DMS153 treated with DMSO at 0.1 percent for 48 hours (cell line): ENCODE measurements around the gene TSPAN4.

Experiments
- DNase-seq: peaks from one replicate; lab custom pipeline; 2025; ENCODE audit not compliant: unreplicated experiment; lab: John Stamatoyannopoulos, UW

Gene TSPAN4

DNA sequence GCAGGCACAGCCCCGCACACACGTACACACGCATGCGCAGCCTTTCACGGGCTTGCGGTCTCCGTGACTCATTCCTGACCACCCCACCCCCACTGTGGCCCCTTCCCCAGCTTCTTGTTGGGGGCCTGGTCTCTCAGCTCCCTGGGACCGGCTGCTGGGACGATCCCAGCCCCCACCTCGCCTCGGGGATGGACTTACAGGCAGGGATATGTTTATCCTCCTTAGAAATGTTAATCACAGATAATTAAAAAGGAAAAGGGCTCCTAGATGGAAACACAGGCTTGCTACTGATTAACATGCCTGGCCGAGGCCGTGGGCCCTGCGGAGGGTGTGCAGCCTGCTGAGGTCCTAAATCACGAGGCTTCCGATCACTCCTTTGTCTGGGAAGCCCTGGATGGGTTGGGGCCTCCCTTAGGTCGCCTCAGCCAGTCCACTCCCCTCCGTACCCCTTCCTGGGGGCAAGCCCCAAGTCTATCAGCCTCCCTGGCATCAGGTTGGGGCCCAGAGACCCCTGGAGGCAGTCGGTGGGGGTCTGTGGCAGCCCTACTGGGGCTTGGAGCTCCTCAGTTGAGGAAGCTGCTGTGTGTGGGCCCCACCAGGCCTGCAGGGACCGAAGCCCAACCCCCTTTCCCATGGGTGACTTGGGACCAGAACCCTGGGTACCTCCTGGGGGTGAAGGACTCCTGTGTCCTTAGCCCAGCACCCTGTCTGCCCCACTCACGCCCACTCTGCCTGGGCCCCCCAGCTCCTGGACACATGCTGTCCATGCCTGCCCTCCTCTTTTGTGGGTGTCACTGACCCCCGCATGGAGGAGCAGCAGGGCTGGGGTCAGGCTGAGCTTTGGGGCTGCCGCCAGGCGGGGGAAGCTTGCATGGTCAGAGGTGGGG is 20.6 kb downstream of the TSPAN4 start:
- DNase-seq, result no peak

DNA sequence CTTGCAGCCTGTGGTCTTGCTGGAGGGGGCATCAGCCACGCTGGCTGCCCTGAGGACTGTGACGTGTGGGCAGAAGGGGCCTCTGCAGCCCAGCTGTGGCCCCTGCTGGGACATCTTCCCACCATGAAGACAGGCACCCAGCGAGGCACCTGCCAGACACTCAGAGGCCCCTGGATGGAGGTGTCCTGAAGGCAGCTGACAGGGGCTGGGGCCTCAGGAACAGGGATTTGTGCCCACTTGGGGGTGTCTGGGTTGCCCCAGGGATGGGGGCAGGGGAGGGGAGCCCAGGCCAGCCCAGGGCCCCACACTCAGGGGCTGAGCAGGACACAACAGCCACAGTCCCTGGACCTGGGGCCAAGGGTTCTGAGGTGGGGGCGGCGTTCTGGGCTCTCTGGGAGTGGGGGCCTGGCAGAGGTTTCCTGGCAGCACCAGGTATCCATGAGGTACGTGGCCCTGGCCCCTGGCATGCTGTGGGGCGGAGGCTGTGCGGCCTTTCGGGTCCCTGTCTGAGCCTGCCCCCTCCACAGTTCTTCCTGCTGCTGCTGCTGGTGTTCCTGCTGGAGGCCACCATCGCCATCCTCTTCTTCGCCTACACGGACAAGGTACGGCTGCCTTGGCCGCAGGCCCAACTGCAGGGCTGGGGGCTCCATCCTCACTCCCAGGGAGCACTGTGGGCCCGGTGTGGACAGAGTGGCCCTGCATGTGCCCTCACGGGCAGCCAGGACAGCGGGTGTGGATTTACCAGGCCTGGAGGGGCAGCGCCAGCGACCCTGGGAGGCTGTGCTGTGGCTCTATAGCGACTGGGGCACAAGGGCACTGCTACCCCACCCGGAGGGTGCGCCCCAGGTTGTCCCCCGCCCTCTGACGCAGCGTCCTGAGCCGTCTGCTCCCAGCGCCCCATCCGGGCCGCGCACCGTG is 21.5 kb downstream of the TSPAN4 start:
- no peak for DNase-seq

DNA sequence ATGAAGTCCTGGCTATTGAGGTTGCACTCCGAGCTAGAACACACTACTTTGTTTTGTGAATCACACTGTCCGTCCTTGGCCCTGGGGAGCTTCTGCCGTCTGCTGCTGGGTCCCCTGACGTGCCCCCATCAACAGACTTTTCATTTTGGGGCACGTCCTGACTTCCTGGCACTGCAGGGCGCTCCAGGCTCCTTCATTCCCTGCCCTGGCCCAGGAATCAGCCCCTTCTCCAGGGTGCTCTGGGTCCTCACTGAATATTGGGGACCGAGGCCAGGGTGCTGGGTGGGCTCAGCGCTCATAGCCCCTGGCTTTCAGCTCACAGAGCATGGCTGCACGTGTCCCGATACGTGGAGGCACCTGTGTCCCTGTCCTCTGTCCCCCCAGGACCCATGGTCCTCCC is 22.2 kb downstream of the TSPAN4 start:
- DNase-seq, result no peak

DNA sequence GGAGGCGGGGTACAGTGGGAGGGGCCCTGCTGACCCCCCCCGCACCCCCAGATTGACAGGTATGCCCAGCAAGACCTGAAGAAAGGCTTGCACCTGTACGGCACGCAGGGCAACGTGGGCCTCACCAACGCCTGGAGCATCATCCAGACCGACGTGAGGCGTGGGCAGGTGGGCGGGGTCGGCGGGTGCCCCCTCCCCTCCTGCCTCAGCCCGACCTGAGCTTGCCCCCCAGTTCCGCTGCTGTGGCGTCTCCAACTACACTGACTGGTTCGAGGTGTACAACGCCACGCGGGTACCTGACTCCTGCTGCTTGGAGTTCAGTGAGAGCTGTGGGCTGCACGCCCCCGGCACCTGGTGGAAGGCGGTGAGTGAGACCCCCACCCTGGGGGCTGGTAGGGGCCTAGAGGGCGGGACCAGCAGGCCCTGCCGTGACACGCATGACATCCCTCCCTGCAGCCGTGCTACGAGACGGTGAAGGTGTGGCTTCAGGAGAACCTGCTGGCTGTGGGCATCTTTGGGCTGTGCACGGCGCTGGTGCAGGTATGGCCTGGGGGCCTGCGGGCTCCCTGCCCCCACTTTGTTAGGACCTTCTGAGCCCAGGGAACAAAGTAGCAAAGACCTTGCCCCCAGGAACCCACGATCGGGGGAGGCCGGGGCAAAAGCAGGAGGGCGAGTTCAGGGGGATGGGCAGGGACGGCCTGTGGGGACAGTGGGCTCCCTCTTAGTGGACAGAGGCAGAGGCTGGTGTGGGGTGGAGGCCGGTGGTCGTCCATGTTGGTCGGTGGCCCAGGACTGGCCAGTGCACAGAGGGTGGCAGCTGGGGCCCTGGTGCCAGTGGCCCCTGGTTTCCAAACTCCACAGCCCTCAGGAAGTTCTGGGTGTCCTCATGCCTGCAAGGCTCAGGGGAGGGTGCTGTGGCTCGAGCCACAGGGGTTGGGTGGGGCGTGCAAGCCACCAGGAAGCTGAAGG is 23.1 kb downstream of the TSPAN4 start:
- no peak for DNase-seq

DNA sequence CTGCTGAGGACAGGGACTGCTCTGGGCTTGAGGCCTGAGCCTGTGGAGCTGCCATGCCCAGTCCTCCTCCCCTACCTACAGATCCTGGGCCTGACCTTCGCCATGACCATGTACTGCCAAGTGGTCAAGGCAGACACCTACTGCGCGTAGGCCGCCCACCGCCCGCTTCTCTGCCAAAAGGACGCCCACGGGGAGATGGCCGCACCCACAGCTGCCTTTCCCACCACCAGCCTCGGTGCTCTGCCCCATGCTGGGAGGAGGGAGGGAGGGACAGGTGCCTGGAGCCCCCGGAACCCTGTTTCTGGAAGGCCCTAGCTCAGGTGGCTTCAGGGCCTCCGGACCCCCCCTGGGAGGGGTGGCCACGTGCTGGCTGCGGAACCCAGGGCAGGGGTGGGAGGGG is 23.8 kb downstream of the TSPAN4 start:
- DNase-seq, result no peak

DNA sequence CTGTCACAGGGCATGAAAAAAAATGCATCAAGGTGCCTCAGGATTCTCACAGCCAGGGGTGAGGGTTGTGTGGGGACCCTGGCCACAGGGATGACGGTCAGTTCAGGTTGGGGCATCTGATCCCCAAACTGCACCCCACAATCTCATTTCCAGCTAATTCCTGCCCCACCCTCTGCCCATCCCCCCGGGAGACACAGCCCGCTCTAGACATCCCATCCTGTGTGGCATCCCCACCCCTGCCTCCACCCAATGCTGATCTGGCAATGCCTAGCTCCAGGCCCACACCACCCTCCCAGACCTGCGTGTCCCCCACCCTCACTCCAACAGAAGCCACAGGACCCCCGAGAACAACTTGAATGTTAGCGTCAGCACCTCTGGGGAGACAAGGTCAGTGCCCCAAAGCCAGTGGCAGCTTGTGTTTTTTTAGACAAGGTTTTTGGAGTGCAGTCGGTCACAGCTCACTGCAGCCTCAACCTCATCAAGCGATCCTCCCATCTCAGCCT is 25.3 kb downstream of the TSPAN4 start:
- DNase-seq, result no peak

DNA sequence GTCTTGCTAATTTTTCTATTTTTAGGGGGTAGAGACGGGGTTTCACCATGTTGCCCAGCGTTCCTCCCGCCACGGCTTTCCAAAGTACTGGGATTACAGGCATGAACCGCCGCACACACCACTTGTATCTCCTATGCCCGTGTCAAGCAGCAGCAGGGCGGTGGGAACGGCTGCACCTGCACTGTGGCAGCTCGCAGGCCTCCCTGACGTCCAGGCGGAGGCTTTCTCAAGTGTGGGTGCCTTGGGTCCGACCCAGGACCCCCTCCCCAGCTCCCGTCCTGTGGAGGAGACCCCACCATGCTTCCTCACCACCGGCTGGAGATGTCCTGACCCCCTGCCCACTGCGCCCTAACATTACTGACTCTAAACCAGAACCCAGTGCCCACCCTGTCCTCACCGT is 25.7 kb downstream of the TSPAN4 start:
- no peak for DNase-seq

DNA sequence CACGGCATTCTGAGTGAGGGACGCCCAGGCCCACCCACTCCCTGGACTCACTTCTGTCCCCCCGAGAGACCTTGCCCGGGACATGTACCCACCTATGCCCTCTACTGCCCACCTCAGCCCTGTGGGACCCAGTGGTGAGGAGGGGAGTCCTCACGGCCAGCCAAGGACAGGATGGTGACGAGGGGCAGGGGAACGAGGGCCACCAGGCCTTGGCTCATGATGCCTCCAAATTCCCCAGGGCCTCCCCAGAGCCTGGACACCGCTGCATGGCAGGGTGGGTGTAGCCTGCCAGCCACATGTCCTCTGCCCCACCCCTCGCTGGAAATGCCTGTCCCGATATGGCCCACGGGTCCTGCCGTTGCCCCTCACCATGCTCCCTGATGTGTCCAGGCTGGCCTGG is 26.1 kb downstream of the TSPAN4 start:
- DNase-seq, result no peak

DNA sequence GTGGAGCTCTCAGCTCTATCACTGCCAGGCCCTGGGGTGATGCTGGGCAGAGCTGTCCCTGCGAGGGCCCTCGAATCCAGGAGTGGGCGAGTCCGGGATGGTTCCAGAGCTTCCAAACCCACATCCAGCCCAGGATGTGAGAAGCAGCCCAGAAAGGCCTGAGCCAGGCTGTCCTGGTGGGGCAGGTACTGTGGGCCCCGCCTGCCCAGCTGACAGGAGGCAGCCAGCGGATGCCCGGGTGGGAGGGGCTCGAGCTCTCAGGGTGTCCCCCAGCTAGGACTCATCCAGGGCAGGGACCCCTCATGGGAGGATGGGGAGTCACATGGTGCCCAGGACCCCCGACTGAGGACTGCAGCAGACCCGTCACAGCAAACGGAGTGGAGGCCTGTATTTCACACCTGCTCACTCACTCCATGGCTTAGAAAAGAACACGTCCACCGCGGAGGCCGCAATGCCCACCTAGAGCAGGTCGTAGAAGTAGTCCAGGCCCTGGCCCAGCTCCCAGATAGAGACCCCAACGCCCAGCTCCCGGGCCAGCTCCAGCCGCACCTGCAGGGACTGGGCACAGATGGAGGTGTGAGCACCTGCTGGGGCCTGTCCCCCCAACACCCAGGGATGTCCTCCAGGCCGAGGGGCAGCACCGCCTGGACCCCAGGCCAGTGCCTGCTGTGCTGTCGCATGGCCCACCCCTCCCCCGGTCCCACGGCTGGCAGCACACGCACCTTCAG is 26.9 kb downstream of the TSPAN4 start:
- no peak for DNase-seq

DNA sequence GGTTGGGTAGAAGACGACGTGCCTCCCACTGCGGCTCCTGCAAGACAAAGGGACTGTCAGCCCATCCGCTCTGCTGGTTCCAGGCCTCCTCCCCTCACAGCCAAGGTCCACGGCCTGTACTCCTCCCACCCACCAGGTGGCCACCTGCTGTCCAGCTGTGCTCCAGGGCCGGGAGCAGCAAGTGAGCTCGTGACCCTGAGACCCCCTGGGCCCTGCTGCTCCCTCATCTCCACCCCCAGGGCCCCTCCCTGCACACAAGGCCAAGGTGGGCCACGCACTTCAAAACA is 27.4 kb downstream of the TSPAN4 start:
- DNase-seq, result no peak

DNA sequence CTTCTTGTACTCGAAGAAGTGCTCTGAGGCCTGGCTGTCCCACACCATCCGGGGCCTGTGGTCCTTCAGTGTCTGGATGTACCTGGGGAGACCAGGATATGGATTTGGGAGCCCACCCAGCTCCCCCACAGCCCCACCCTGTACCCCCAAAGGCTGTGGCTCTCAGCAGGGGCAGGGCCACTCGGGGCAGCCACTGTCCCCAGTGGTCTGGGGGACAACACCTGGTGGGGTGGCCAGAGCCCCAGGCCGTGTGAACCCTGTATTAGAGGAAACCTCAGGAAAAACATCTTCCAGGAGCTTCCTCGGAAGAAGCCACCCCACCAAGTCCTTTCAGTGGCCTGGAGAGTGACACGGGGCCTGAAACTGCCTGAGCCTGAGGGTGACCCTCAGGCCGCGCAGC is 27.8 kb downstream of the TSPAN4 start:
- DNase-seq, result no peak

DNA sequence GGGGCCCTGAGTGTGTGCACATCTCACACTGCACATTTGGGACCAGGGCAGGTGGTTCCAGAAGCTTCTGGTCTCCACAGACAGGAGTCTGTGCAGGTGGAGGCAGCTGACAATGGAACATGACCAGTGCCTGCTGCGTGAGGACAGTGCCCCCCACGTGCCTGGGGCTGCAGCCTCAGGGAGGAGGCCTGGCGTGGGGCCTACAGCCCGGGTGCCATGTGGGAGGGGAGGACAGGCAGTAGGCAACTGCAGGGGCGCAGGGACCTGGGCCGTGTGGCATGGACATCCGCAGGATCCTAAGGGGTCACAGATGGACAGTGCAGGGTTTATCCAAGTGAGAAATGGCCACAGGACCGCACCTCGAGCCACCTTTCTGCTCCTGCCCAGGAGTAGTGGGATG is 28.8 kb downstream of the TSPAN4 start:
- no peak for DNase-seq

DNA sequence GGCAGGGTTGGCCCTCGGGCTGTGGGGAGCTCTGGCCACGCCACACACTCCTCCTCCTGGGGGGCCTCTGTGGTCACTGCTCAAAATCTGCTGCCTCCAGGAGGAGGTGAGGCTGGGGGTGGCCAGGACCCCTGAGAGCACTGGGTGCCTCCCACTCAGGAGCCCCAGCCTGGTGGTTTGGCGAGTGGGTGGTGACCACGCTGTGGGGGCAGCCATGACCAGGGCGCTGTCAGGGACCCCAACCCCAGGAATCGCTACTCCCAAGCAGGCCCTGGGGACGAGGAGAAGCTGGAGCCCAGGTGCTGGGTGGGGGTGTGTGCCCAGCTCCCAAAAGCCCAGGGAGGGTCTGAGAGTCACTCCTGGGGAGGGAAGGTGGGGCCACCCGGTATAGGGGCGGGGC is 30.1 kb downstream of the TSPAN4 start:
- DNase-seq, result no peak

DNA sequence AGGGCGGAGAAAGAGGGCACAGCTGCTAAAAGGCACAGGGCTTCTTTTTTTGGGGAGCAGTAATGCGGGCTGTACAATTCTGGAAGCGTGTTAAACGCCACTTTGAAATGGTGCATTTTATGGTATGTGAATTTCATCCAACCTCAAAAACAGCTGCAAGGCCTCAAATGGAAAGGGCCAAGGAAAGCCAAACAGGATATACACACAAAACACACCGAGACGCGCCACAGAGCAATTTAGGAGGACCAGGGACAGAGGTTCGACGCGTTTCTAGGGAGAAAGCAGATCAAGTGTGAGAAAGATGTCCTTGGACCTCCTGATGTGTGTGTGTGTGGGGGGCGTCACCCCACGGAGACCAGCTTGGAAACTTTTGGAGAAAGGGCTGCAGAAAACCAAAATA is 31.1 kb downstream of the TSPAN4 start:
- DNase-seq, result no peak

DNA sequence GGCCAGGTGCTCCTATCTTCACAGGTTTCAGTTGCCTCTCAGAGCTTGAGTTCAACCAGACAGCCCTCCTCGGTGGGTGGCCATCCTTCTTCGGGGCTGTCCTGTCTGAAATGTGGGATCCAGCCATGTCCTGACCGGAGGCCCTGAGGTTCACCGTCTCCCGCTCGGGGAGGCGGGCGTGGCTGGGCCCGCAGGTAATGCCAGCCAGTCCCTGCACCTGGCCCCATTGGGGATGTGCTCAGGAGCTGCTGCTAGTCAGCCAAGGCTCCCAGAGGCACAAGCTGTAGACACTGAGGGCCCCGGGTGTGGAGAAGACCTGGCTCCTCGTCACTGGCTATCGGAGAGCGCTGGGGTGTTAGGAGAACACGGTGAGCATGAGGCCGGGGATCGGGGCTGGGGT is 32.6 kb downstream of the TSPAN4 start:
- DNase-seq, result no peak

DNA sequence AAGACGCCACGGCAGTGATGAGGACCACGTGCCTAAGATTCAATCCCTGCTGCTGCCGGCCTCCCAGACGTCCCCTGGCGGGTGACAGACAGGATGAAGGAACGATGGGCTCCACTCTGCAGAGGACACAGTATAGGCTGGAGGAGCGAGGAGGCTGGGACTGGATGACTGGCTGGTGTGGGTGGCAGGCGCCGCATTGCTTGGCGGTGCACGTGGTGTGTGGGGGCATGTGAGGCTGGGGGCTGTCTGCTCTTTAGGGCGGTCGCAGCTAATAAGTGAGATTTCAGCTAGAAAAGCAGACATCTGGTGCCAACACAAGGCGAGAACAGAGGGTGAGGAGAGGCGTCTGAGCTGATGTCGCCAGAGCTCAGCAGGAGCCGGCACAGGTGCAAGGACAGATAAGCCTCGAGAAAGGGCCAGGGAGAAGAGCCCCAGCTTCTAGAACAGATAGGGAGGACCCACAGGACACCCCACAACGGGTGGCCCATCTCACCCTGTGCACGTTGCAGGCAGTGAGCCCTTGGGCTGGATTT is 33.2 kb downstream of the TSPAN4 start:
- DNase-seq, result no peak

DNA sequence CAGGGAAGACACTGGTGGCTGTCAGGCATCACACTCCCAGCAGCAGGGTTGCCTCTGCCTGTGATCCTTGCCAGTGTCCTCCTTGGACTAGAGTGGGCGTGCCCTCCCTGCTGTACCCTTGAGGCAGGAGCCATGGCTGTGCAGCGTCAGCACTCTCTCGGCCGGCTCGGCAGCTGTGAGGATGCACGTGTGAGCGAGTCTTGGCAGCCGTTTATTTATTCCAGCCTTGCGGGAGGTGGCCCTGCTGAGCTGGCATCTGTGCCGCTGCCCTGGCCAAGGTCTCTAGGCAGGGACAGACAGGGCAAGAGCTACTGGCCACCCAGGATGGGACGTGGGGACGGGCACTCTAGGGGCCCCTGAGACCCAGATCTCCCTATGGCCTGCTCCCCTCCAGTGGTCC is 33.9 kb downstream of the TSPAN4 start:
- no peak for DNase-seq

DNA sequence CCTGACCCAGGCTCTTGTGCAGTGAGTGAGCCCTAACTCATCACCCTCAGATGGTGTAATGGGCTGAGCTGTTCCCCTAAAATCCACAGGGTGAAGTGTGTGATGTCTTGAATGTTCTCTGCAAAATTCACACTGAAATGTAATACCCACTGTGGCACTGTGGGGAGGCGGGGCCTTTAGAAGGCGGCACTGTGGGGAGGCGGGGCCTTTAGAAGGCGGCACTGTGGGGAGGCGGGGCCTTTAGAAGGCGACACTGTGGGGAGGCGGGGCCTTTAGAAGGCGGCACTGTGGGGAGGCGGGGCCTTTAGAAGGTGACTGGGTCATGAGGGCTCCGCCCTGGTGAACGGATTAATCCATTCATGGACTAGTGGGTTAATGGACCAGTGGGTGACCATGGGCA is 34.9 kb downstream of the TSPAN4 start:
- no peak for DNase-seq

DNA sequence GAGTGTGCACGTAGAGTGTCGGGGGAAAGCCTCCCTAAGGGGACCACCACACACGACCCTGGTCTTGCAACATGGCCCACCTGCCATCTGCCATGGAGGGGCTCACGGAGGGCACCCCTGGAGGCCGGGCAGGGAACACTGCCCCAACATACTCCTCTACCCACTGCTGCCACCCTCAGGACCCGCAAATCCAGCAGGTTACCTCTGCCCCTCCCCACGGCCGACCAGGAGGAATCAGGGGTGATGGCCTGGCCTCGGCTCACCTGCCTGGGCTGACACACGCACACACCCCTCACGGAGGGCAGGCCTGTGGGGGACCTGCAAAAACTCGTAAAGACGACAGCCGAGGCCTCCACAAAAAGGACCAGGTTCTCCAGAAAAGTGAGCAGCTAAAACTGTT is 37.8 kb downstream of the TSPAN4 start:
- no peak for DNase-seq

DNA sequence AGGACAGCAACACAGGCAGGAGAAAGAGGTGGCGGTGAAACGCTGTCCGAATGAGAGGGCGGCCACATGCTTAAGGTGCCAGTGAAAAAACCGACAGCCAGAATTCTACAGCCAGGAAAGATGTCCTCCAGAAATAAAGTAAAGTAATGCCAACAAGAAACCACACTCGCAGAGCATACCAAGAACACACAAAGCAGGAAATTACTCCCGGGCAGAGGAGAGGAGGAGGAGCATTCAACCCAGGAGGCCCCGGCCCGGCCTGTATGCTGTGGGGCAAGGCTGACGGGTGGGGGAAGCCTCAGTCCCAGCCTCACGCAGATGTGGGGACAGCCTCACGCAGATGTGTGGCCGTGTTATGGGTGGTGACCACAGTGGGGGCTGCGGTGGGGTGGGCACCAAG is 39.9 kb downstream of the TSPAN4 start:
- DNase-seq, result no peak
